MM.1S (cell line): ENCODE results near the gene MACROD1.

ENCODE experiments used
- DNase-seq: peaks from one replicate; pipeline ENCODE4 v3.0.0-alpha.2; 2015
- H2AFZ ChIP-seq: fragments of 300-600 bp; sonication (generic); 2 replicates; pipeline ENCODE4 v1.6.0; 2016; ENCODE audit warnings: antibody characterized with exemption, low read length
- H3F3A ChIP-seq: fragments of 300-600 bp; sonication (generic); 2 replicates; pipeline ENCODE4 v1.6.1; 2016; ENCODE audit warnings: mild to moderate bottlenecking, antibody characterized with exemption, low read length, moderate library complexity, mixed read lengths; ENCODE audit not compliant: insufficient read depth
- H3K27ac ChIP-seq: fragments of 300-600 bp; sonication (generic); 2 replicates; pipeline ENCODE4 v1.5.1; 2016; ENCODE audit warnings: mild to moderate bottlenecking, low read length
- H3K27me3 ChIP-seq: fragments of 300-600 bp; sonication (generic); replicated peaks from 2 replicates; pipeline ENCODE4 v1.6.0; 2016; ENCODE audit warnings: low read length; ENCODE audit not compliant: insufficient read depth
- H3K36me3 ChIP-seq: fragments of 300-600 bp; sonication (generic); replicated peaks from 2 replicates; pipeline ENCODE4 v1.6.1; 2016; ENCODE audit warnings: mild to moderate bottlenecking, low read length, mixed read lengths; ENCODE audit not compliant: insufficient read depth
- H3K4me1 ChIP-seq: fragments of 300-600 bp; sonication (generic); 2 replicates; pipeline ENCODE4 v1.6.1; 2016; ENCODE audit warnings: low read length, mixed read lengths
- H3K4me2 ChIP-seq: fragments of 300-600 bp; sonication (generic); 2 replicates; pipeline ENCODE4 v1.6.0; 2016; ENCODE audit warnings: low read depth, low read length
- H3K4me3 ChIP-seq: fragments of 300-600 bp; sonication (generic); 2 replicates; pipeline ENCODE4 v1.5.1; 2016; ENCODE audit warnings: low read length, mixed read lengths
- H3K79me2 ChIP-seq: fragments of 300-600 bp; sonication (generic); 2 replicates; pipeline ENCODE4 v1.6.1; 2016; ENCODE audit warnings: mixed run types, low read length, mixed read lengths
- H3K9ac ChIP-seq: fragments of 300-600 bp; sonication (generic); 2 replicates; pipeline ENCODE4 v1.6.1; 2016; ENCODE audit warnings: low read length, mixed read lengths
- H3K9me2 ChIP-seq: fragments of 300-600 bp; sonication (generic); replicated peaks from 2 replicates; pipeline ENCODE4 v1.6.1; 2016; ENCODE audit warnings: mild to moderate bottlenecking, low read length, mixed read lengths; ENCODE audit not compliant: insufficient read depth
- H3K9me3 ChIP-seq: fragments of 300-600 bp; sonication (generic); replicated peaks from 2 replicates; pipeline ENCODE4 v1.6.1; 2016; ENCODE audit warnings: mild to moderate bottlenecking, low read length, mixed read lengths; ENCODE audit not compliant: insufficient read depth
- H4K20me1 ChIP-seq: fragments of 300-600 bp; sonication (generic); 2 replicates; pipeline ENCODE4 v1.6.1; 2016; ENCODE audit warnings: mild to moderate bottlenecking, low read length, moderate library complexity, mixed read lengths; ENCODE audit not compliant: insufficient read depth
- CTCF ChIP-seq: fragments of 300-600 bp; sonication (generic); IDR thresholded peaks from 2 replicates; pipeline ENCODE4 v1.5.1; 2016; ENCODE audit warnings: antibody characterized with exemption, low read length, mixed read lengths
- EZH2 ChIP-seq: fragments of 300-600 bp; sonication (generic); optimal IDR thresholded peaks from 2 replicates; pipeline ENCODE3; 2017; ENCODE audit warnings: low read depth, mild to moderate bottlenecking, antibody characterized with exemption, low read length, mixed read lengths
- EZH2phosphoT487 ChIP-seq: fragments of 300-600 bp; sonication (generic); IDR thresholded peaks from 2 replicates; pipeline ENCODE4 v1.6.1; 2018; ENCODE audit warnings: antibody characterized with exemption, low read length

MACROD1 gene

GRCh38 chr11:64043545-64043944, 122.4 kb downstream of the MACROD1 start:
- H3K4me3 ChIP-seq: no peak overlapping the region
- no peaks in the 10 kb centered on the region for H4K20me1 ChIP-seq
- no peaks in the 10 kb centered on the region for H3K4me1 ChIP-seq
- no peaks in the 10 kb centered on the region for H3K9me2 ChIP-seq
- no peak for DNase-seq
- no peaks in the 10 kb centered on the region for H3K27me3 ChIP-seq
- TF ChIP-seq EZH2 (no peak), CTCF (no peak), EZH2phosphoT487 (no peak)
- no peak overlapping the region for H3K9ac ChIP-seq
- H2AFZ ChIP-seq: no peak overlapping the region
- H3K36me3 ChIP-seq: no peaks in the 10 kb centered on the region
- no peak overlapping the region for H3K27ac ChIP-seq
- no peaks in the 10 kb centered on the region for H3F3A ChIP-seq
- H3K9me3 ChIP-seq: no peaks in the 10 kb centered on the region
- no peak overlapping the region for H3K4me2 ChIP-seq
- no peaks in the 10 kb centered on the region for H3K79me2 ChIP-seq

DNA sequence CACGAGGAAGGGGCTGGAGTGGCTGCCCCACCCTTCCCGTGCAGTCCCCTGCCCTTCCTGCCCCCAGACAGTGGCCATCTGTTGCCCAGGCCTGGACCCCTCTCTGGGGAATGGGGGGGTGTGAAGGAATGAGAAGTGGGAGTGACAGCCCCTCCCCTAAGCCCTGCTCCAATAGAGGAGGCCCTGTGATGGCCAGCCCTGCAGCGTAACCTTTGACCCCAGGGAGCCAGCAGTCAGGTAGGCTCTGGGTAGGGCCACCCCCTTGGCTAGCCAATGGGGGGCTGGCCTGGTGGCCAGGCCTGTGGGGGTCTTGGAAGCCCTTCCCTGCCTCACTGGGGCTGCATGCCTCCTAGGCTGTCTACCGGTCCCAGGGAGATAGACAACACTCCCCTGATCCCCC, 123.6 kb downstream of the MACROD1 start:
- H3K9ac ChIP-seq: no peak overlapping the region
- H3K27me3 ChIP-seq: no peaks in the 10 kb centered on the region
- H3K9me2 ChIP-seq: no peaks in the 10 kb centered on the region
- H3K4me2 ChIP-seq: no peak overlapping the region
- no peaks in the 10 kb centered on the region for H3K9me3 ChIP-seq
- H3K27ac ChIP-seq: no peak overlapping the region
- H3K4me1 ChIP-seq: no peaks in the 10 kb centered on the region
- no peak for TF ChIP-seq CTCF
- TF ChIP-seq EZH2: no peak
- no peak for TF ChIP-seq EZH2phosphoT487
- no peak for DNase-seq
- H3K79me2 ChIP-seq: no peaks in the 10 kb centered on the region
- H3K4me3 ChIP-seq: no peak overlapping the region
- no peaks in the 10 kb centered on the region for H3K36me3 ChIP-seq
- H4K20me1 ChIP-seq: no peaks in the 10 kb centered on the region
- H2AFZ ChIP-seq: no peak overlapping the region
- no peaks in the 10 kb centered on the region for H3F3A ChIP-seq

DNA sequence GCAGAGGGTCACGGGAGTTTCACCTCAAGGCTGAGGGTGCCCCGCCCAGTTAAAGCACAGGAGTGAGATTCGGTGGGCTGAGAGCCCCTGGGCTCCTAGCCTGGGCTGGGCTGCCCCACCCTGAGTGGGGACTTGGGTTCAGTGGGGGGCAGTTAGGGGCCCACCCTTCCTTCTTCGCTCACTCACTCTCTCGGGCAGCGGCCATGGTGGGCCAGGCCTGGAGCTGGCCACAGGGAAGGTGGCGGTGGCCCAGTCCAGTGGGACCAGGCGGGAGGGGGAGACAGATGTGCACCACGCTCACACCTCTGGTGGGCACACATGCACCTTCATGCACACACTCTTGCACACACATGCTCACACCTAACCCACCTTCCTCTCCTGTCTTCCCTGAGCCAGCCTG, 124.1 kb downstream of the MACROD1 start:
- H3K9me2 ChIP-seq: no peaks in the 10 kb centered on the region
- H3F3A ChIP-seq: no peaks in the 10 kb centered on the region
- no peak overlapping the region for H3K9ac ChIP-seq
- no peak overlapping the region for H3K4me2 ChIP-seq
- H3K4me3 ChIP-seq: no peak overlapping the region
- no peak for DNase-seq
- H3K4me1 ChIP-seq: no peaks in the 10 kb centered on the region
- H3K36me3 ChIP-seq: no peaks in the 10 kb centered on the region
- TF ChIP-seq EZH2 (no peak), EZH2phosphoT487 (no peak), CTCF (no peak)
- H3K27ac ChIP-seq: no peak overlapping the region
- H2AFZ ChIP-seq: no peak overlapping the region
- H3K79me2 ChIP-seq: no peaks in the 10 kb centered on the region
- H3K9me3 ChIP-seq: no peaks in the 10 kb centered on the region
- H3K27me3 ChIP-seq: peaks cover 4% of the 10 kb centered on the region
- no peaks in the 10 kb centered on the region for H4K20me1 ChIP-seq
